WTC11 (cell line): ENCODE measurements around the gene PHRF1.

Source experiments
- MXD4 ChIP-seq: fragments of 250-450 bp; sonication (Bioruptor Pico); IDR thresholded peaks from 2 replicates; pipeline ENCODE4 v1.8.0; 2021; ENCODE audit warnings: mild to moderate bottlenecking, moderate library complexity, borderline replicate concordance
- NFYB ChIP-seq: sonication (generic); formaldehyde crosslinking; conservative IDR thresholded peaks from 2 replicates; pipeline ENCODE4 v1.8.0; 2022; ENCODE audit warnings: low read depth, missing genetic modification reagents
- NR2C2 ChIP-seq: sonication (generic); formaldehyde crosslinking; IDR thresholded peaks from 2 replicates; pipeline ENCODE4 v1.8.0; 2022; ENCODE audit warnings: mild to moderate bottlenecking, missing genetic modification reagents
- TEAD4 ChIP-seq: sonication (generic); formaldehyde crosslinking; IDR thresholded peaks from 2 replicates; pipeline ENCODE4 v1.8.0; 2022; ENCODE audit warnings: mild to moderate bottlenecking, missing genetic modification reagents
- TF ChIP-seq, protein P1 (sequence below): fragments of 250-450 bp; sonication (Bioruptor Pico); IDR thresholded peaks from 2 replicates; pipeline ENCODE4 v1.9.0; 2021; ENCODE audit warnings: mild to moderate bottlenecking
- TF ChIP-seq, protein P2 (sequence below): fragments of 200-600 bp; IDR thresholded peaks from 2 replicates; pipeline ENCODE4 v1.8.0; 2022; ENCODE audit warnings: antibody characterized with exemption
- TF ChIP-seq, protein P3 (sequence below): sonication (generic); formaldehyde crosslinking; IDR thresholded peaks from 2 replicates; pipeline ENCODE4 v1.8.1; 2023; ENCODE audit warnings: mild to moderate bottlenecking, missing genetic modification reagents, moderate library complexity
- TF ChIP-seq, protein P4 (sequence below): sonication (generic); formaldehyde crosslinking; IDR thresholded peaks from 2 replicates; pipeline ENCODE4 v1.8.0; 2022; ENCODE audit warnings: mild to moderate bottlenecking, missing genetic modification reagents

- TF ChIP-seq, protein P1, sequence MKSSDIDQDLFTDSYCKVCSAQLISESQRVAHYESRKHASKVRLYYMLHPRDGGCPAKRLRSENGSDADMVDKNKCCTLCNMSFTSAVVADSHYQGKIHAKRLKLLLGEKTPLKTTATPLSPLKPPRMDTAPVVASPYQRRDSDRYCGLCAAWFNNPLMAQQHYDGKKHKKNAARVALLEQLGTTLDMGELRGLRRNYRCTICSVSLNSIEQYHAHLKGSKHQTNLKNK (CRISPR knock-in tag): no peak
- TF ChIP-seq, protein P2, sequence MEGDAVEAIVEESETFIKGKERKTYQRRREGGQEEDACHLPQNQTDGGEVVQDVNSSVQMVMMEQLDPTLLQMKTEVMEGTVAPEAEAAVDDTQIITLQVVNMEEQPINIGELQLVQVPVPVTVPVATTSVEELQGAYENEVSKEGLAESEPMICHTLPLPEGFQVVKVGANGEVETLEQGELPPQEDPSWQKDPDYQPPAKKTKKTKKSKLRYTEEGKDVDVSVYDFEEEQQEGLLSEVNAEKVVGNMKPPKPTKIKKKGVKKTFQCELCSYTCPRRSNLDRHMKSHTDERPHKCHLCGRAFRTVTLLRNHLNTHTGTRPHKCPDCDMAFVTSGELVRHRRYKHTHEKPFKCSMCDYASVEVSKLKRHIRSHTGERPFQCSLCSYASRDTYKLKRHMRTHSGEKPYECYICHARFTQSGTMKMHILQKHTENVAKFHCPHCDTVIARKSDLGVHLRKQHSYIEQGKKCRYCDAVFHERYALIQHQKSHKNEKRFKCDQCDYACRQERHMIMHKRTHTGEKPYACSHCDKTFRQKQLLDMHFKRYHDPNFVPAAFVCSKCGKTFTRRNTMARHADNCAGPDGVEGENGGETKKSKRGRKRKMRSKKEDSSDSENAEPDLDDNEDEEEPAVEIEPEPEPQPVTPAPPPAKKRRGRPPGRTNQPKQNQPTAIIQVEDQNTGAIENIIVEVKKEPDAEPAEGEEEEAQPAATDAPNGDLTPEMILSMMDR: no peak
- TF ChIP-seq TEAD4 (CRISPR knock-in tag) (no peak), MXD4 (CRISPR knock-in tag) (no peak), NFYB (CRISPR knock-in tag) (no peak), NR2C2 (CRISPR knock-in tag) (no peak)
- TF ChIP-seq, protein P3, sequence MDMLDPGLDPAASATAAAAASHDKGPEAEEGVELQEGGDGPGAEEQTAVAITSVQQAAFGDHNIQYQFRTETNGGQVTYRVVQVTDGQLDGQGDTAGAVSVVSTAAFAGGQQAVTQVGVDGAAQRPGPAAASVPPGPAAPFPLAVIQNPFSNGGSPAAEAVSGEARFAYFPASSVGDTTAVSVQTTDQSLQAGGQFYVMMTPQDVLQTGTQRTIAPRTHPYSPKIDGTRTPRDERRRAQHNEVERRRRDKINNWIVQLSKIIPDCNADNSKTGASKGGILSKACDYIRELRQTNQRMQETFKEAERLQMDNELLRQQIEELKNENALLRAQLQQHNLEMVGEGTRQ (CRISPR knock-in tag): no peak
- TF ChIP-seq, protein P4, sequence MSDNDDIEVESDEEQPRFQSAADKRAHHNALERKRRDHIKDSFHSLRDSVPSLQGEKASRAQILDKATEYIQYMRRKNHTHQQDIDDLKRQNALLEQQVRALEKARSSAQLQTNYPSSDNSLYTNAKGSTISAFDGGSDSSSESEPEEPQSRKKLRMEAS (CRISPR knock-in tag): no peak
Measured at GRCh38 chr11:530960-531831, 45.1 kb upstream of the PHRF1 start.
